Ammon's horn (tissue), 1 donor: ENCODE measurements around the gene TGM5.
A peak's percentile ranks its signal among the peaks of the same experiment; 100 is the strongest.
"Not testable (repeated sequence)": the region's sequence is repeated elsewhere in the genome, so short reads cannot be mapped to it uniquely, and the experiment has no call there.

Experiments used
- DNase-seq: peaks from one replicate; pipeline ENCODE4 v3.0.0-alpha.2; 2016; ENCODE audit warnings: low spot score

Gene TGM5

GRCh38 chr15:43218908-43219706, 47.6 kb downstream of the TGM5 start:
- no peak for DNase-seq

DNA sequence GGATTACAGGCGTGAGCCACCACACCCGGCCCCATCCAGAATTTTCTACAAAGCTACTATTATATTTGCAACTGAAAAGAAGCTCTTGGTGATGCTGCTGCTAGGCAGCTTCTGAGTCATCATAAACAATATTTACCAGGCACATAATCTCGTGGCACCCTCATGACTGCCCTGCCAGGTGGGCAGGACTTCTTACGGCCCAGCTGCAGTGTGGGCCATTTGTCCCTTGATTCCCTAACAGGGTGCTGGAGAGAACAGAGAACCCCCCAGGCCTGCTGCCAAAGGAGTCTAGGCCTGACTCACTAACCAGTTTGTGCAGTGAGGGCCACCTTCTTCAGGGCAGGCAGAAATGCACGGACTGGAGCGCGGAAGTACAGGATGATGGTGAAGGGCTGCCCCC, 50.8 kb downstream of the TGM5 start:
- no peak for DNase-seq

- no peak for DNase-seq
Measured at GRCh38 chr15:43214592-43215295, 52.0 kb downstream of the TGM5 start.

DNA sequence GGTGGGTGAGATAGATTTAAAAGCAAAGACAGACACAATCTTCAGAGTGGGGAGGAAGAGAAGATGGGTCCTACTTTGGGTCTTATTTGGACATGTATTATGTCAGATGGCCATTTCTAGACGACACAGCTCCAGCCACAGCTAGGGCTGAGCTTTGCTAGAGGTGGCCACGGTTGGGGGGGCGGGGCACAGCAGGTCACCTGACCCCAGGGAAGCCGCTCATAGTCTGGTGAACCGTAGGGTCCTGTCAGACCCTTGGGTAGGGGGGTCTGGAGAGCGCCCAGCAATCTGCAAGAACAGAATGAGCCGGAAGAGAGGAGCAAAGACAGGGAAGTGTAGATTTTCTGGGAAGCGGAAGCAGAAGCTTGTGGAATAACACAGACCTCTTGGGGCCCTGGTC, 52.6 kb downstream of the TGM5 start:
- DNase-seq: no peak

GRCh38 chr15:43213466-43213865, 53.3 kb downstream of the TGM5 start:
- no peak for DNase-seq

GRCh38 chr15:43212951-43213350, 53.8 kb downstream of the TGM5 start:
- no peak for DNase-seq

- DNase-seq: no peak
Measured at GRCh38 chr15:43212299-43212698, 54.4 kb downstream of the TGM5 start.

GRCh38 chr15:43211224-43211735, 55.4 kb downstream of the TGM5 start:
- no peak for DNase-seq

- no peak for DNase-seq
Measured at GRCh38 chr15:43210807-43211206, 55.9 kb downstream of the TGM5 start.

DNA sequence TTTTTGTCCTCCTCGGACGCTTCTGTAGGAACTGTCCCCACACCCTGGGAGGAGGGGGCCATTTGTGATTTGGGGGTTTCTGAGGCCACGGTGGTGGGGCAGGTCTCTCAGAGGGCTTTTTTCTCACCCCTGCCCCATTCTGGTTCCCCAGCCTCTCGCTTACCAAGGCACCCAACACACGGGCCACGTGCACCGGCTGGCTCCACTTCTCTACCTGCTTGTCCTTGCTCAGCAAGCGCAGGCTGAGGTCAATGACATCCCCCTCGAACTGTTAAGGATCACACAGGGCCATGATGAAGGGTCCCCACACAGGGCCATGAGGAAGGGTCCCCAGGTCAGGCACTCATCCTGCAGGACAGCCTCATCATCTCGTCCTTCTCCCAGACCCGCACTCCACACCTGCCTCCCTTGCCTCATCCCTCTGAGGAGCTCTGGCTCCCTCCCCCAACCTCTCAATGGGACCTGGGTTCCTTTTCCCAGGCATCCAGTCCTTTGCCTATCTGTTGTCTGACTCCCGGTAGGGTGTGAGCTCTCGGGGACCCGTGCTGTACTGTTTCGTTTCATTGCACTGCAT, 56.5 kb downstream of the TGM5 start:
- no peak for DNase-seq

- no peak for DNase-seq
Measured at GRCh38 chr15:43209059-43209824, 57.5 kb downstream of the TGM5 start.

DNA sequence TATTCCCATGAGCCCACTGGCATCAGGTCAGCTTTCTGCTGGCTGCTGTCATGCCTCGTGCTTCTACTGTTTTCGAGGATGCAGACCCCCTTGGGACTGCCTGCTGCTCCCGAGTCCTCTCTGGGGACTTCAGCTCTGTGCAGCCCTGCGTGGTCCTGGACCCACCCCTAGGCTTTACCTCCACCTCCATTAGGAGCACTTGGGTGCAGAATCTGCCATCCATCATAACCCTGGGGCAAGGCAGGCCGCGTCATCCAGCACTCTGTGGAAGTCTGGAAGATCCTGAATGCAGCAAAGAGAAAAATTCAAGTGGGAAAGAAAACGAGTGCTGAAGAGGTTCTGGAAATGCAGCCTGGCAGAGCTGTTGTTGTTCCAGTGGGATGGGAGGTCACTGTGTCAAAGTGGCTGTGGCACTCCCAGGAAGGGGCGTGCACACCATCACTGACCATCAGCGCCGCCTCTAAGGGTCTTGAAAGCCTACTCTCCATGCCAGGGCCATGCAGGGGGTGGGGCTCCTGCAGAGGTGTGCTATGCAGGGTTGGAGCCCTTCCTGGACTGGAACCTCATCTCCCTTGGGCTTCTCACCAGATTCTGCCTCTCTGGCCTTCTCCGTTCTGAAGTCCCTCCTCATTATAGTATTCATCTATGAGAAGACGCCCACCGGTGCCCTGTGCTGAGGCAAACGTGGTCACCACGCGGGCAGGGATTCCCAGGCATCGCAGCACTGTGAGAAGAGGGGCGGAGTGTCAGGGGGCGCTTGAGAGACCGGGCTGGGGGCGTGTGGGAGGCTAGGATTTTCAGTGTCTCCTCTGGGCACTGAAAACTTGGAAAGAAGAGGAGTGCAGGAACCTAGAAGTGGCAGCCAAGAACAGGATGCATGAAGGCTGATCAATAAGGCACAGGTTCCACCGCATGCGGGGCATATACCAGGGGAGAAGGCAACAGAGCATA, 58.4 kb downstream of the TGM5 start:
- DNase-seq: no peak

DNA sequence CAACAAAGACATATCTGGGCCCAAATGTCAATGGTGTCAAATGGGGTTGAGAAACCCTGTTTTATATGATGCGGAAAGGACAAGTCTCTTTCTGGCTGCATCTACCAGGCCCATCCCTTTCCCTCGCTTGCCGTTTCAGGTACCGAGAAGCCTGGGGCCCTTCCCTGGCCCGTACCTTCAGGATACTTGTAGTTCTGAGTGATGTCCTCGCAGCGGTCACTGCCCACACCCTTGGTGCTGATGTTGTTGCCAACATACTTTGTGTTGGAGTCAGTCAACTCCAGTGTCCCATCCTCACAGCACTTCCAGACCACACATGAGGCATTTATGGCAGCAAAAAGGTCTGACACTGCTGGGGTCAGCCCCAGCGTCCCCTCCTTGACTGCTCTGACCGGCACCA, 59.7 kb downstream of the TGM5 start:
- no peak for DNase-seq

DNA sequence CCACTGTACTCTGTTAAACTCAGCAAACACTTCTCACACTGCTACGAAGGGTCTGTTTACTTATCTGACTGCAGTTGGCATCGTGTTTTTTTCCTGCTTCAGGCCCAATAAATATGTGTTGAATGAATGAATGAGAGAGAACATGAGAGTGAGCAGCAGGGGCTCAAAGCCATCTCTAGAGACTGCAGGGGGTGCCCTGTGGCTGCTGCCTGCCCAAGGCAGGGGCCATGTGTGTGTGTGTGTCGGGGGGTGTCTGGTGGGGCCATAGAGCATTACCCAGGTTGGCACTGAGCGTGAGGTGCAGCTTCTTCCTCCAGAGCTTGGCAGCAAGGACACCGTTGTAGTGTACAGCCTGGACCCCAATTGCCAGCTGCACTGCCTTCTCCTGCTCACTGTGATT, 60.7 kb downstream of the TGM5 start:
- DNase-seq: no peak

DNA sequence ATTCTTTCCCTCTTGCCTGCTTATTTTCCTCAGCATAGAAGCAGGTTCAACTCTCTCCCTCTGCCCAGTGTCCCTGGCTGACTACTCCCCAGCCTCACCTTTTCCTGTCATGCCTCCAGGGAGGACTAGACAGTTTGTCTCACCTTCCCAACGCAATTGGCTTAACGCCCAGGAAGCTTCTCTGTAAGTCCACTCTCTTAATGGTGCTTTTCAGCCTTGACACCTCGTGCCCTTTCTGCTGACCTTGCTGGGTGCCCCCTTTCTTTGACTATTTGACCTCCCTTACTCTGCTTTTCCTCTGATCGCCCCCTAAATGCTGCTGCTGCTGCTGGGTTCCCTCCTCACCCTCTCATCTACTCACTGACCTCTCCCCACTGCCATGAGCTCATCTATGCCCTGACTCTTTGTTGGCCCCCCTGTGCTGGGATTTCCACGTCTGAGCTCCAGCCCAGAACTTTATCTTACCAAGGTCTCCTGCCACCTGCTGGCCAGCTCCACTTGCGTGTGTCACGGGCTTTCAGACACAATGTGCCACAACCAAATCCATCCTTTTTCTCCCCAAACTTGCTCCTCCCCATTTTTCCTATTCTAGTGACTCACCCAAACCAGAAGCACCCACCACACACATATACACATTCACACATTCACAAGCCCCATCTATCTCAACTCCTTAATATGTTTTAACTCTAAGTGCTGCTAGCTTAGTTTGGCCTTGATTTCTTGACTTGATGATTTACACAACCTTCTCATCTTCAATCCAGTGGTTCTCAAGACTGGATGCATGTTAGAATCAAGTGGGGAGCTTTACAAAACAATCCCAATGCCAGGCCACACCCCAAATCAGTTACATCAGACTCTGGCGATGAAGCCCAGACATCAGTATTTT, 62.5 kb downstream of the TGM5 start:
- peak; percentile 45 for DNase-seq

DNA sequence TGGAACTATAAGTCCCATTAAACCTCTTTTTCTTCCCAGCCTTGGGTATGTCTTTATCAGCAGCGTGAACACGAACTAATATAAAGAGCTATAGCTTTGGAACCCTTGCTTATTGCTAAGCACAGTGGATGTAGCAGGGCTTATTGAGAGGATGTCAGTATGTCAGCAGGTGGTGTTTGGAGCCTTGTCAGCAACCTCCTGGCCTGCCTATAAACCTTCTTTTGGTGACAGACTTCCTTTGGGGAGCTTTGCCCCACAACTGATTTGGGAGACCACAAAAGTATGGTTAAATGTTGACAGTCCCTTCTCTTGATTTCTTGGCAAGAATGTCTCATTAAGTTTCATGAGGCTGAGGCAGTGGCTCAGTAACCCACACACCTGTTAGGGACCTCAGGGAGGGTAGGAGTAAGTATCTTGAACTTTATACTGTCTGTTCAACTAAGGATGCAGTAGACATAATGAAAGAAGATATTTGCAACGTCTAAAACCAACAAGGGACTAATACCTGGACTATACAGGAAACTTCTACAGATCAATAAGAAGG, 66.7 kb downstream of the TGM5 start:
- no peak for DNase-seq

DNA sequence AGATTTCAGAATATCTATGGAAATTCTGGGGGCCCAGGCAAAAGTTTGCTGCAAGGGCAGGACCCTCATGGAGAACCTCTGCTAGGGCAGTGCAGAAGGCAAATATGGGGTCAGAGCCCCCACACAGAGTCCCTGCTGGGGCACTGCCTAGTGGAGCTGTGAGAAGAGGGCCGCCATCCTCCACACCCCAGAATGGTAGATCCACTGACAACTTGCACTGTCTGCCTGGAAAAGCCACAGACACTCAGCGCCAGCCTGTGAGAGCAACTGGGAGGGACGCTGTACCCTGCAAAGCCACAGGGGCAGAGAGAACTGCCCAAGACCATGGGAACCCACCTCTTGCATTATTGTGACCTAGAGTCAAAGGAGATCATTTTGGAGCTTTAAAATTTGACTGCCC, 67.7 kb downstream of the TGM5 start:
- no peak for DNase-seq

DNA sequence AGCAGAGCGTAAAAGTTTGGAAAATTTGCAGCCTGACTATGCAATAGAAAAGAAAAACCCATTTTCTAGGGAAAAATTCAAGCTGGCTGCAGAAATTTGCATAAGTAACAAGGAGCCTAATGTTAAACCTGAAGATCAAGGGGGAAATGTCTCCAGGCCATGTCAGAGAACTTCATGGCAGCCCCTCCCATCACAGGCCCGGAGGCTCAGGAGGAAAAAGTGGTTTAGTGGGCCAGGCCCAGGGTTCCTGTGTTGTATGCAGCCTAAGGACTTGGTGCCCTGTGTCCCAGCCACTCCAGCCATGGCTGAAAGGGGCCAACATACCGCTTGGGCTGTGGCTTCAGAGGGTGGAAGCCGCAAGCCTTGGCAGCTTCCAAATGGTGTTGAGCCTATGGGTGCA, 68.2 kb downstream of the TGM5 start:
- not testable (repeated sequence) for DNase-seq

DNA sequence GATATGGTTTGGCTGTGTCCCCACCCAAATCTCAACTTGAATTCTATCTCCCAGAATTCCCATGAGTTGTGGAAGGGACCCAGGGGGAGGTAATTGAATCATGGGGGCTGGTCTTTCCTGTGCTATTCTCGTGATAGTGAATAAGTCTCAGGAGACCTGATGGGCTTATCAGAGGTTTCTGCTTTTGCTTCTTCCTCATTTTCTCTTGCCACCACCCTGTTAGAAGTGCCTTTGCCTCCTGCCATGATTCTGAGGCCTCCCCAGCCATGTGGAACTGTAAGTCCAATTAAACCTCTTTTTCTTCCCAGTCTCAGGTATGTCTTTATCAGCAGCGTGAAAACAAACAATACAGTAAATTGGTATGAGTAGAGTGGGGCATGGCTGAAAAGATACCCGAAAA, 69.0 kb downstream of the TGM5 start:
- not testable (repeated sequence) for DNase-seq
